Endothelial cell (in vitro differentiated cells): ENCODE results near the gene TLL2. TPM values are rescaled to one million over a fixed set of nuclear protein-coding genes. Genes with fewer than 3 reads are reported as not detected.

ENCODE experiments used
- DNase-seq: peaks from one replicate; pipeline ENCODE4 v3.0.0; 2021; ENCODE audit warnings: low spot score
- H3K27ac Mint-ChIP-seq: one replicate; pipeline ENCODE4 v1.8.0; 2021; ENCODE audit warnings: mixed read lengths, inconsistent platforms; ENCODE audit not compliant: unreplicated experiment
- H3K27me3 Mint-ChIP-seq: one replicate; pipeline ENCODE4 v1.8.0; 2021; ENCODE audit warnings: mild to moderate bottlenecking, moderate library complexity, mixed read lengths, inconsistent platforms; ENCODE audit not compliant: unreplicated experiment
- H3K36me3 Mint-ChIP-seq: one replicate; pipeline ENCODE4 v1.8.0; 2021; ENCODE audit warnings: mild to moderate bottlenecking, low read depth, mixed read lengths, inconsistent platforms; ENCODE audit not compliant: unreplicated experiment
- H3K4me1 Mint-ChIP-seq: one replicate; pipeline ENCODE4 v1.8.0; 2021; ENCODE audit warnings: mild to moderate bottlenecking, mixed read lengths, inconsistent platforms; ENCODE audit not compliant: unreplicated experiment
- H3K4me3 Mint-ChIP-seq: one replicate; pipeline ENCODE4 v1.8.0; 2021; ENCODE audit warnings: mild to moderate bottlenecking, mixed read lengths, inconsistent platforms; ENCODE audit not compliant: unreplicated experiment
- H3K9me3 Mint-ChIP-seq: one replicate; pipeline ENCODE4 v1.8.0; 2021; ENCODE audit warnings: mixed read lengths, inconsistent platforms; ENCODE audit not compliant: unreplicated experiment
- total RNA-seq: library from RNA; stranded (reverse); fragmentation: NEBNext Ultra II Directional; extraction: Animal tissue kit (Norgen Biotek cat#: 25700); gene quantifications from one replicate; pipeline ENCODE4 v1.2.1, GENCODE V29; 2021; ENCODE audit not compliant: unreplicated experiment
- TF ChIP-seq, protein P1 (sequence below): fragments of 200-600 bp; sonication (generic); IDR thresholded peaks from one replicate; pipeline ENCODE4 v1.5.0; 2021; ENCODE audit warnings: antibody characterized with exemption; ENCODE audit not compliant: unreplicated experiment

Gene TLL2
- total RNA-seq, 1 donor from 2014 or later: 0.41 TPM

DNA sequence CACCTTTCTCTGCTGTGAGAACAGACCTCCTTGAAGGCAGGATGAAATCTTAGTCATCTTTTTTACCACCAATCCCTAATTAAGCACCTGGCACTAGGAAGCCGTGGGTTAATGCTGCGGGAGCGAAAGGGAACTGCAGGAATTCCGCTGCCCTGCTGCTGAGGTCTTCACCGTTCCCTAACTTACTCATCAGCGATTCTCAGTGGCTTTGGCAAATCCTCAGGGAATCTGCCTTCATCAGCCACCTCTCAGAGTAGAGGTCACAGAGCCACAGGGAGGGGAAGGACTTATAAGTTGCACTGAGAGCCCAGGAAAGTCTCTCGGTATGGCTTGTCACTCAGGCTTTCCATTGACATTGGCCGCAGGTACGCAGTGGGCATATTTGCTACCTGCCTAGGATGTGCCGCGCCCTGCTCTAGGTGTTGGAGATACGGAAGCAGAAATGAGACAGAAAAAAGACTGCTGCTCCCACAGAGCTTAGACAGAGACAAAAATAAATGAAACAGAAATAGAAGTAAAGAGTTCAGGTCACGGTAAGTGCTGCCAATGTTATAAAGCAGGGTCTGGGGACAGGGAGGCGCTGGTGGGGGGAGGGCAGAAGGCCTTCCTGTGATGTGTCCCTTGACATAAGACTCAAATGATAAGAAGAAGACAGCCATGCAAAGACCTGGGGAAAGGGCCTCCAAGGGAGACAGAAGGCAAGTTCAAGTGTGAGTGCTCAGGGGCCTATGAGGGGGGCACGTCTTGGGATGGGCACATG is 82.3 kb downstream of the TLL2 start:
- Mint-ChIP-seq H3K36me3 (no peaks in the 10 kb centered on the region), H3K27me3 (no peaks in the 10 kb centered on the region), H3K4me1 (no peaks in the 10 kb centered on the region), H3K9me3 (no peaks in the 10 kb centered on the region), H3K27ac (no peak overlapping the region), H3K4me3 (no peak overlapping the region)
- no peak for DNase-seq
- TF ChIP-seq, protein P1, sequence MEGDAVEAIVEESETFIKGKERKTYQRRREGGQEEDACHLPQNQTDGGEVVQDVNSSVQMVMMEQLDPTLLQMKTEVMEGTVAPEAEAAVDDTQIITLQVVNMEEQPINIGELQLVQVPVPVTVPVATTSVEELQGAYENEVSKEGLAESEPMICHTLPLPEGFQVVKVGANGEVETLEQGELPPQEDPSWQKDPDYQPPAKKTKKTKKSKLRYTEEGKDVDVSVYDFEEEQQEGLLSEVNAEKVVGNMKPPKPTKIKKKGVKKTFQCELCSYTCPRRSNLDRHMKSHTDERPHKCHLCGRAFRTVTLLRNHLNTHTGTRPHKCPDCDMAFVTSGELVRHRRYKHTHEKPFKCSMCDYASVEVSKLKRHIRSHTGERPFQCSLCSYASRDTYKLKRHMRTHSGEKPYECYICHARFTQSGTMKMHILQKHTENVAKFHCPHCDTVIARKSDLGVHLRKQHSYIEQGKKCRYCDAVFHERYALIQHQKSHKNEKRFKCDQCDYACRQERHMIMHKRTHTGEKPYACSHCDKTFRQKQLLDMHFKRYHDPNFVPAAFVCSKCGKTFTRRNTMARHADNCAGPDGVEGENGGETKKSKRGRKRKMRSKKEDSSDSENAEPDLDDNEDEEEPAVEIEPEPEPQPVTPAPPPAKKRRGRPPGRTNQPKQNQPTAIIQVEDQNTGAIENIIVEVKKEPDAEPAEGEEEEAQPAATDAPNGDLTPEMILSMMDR: no peak

DNA sequence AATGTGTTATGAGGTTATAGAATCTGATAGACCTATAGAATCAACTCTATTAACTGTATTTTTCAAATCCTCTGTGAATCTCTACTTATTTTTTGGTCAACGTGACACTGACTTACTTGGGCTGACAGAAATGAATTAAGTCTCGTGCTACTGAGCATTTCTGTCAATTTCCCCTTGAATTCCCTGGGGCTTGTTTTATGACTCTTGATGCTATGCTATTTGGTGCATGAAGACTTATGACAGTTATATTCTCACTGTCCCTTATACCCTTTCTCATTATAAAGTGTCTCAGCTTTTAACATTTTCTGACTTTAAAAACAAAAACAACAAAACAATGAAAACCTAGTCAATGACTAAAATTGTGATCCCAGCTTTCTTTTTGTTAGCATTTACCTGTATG is 86.4 kb downstream of the TLL2 start:
- no peaks in the 10 kb centered on the region for H3K36me3 Mint-ChIP-seq
- peaks cover 2% of the 10 kb centered on the region for H3K4me1 Mint-ChIP-seq
- H3K4me3 Mint-ChIP-seq: no peak overlapping the region
- H3K27me3 Mint-ChIP-seq: no peaks in the 10 kb centered on the region
- TF ChIP-seq, protein P1: no peak
- H3K9me3 Mint-ChIP-seq: no peaks in the 10 kb centered on the region
- no peak overlapping the region for H3K27ac Mint-ChIP-seq
- DNase-seq: no peak

DNA sequence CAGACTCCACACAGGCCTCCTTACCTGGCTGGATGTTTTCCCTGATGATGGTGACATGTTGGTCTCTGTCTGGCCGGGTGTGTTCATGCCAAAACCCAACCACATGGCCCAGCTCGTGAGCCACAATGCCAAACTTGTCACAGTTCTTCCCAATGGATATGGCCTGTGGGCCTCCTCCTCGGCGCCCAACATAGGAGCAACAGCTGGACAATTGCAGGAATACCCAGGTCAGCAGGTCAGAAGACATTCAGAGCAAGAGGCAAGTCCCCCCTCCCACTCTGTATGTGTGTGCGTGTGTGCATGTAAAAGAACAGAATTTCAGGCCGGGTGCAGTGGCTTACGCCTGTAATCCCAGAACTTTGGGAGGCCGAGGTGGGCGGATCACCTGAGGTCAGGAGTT is 91.2 kb downstream of the TLL2 start:
- Mint-ChIP-seq H3K9me3 (no peaks in the 10 kb centered on the region), H3K27me3 (no peaks in the 10 kb centered on the region), H3K4me3 (no peak overlapping the region), H3K36me3 (no peaks in the 10 kb centered on the region), H3K4me1 (peaks cover 4% of the 10 kb centered on the region), H3K27ac (no peak overlapping the region)
- TF ChIP-seq, protein P1: no peak
- no peak for DNase-seq

DNA sequence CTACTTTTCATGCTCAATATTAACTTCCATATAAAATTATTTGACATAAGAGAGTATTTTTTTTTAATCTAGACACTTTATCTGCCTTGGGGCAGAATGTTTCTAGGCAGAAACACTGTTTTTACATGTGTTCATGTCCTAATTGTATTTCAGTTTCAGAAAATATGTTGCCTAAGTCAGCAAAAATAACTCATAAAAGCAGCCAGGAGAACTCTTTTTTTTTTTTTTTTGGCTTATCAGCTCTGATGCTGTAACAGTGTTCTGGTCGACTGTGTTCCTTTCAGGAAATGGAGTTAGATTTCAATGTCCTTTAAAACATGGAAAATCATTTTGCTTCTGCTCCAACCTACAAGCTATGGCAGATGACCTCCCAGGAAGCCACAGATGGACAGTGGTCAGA is 91.7 kb downstream of the TLL2 start:
- Mint-ChIP-seq H3K27ac (no peak overlapping the region), H3K4me3 (no peak overlapping the region), H3K4me1 (peaks cover 4% of the 10 kb centered on the region), H3K27me3 (no peaks in the 10 kb centered on the region), H3K36me3 (no peaks in the 10 kb centered on the region), H3K9me3 (no peaks in the 10 kb centered on the region)
- TF ChIP-seq, protein P1: no peak
- no peak for DNase-seq

DNA sequence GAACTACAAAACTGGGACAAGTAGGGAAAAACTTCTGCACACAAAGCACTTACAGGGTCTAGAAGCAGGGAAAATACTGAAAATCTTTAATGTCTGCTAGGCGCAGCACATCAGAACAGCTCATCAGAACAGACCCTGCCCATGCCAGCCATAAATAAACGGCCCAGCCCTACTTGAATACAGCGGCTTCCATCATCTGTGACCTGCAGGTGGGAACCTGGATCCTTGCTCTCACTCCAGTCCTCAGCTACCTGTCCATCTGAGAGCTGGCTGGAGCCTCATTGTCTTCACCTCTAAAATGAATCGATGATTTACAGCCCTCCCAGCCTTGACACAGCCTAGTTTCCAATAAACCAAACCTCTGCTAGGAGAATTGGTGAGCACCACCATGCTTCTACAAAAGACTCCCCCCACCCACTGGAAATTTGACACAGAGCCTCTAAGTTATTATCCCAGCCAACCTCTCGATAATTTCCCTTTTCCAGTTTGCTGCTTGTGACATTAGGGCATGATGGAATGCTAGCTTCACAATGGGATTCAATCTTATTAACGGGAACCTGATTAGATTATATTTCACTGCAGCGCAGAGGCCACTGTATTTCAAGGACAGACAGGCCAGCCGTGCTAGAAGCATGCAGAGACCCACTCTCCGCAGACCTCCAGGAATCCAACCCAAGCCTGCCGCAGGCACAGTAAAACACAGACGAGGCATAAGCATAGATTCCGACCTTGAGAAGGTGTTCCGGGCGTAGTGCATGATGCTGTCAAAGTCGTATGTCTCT is 93.3 kb downstream of the TLL2 start:
- Mint-ChIP-seq H3K27ac (no peak overlapping the region), H3K4me1 (peaks cover 4% of the 10 kb centered on the region), H3K27me3 (no peaks in the 10 kb centered on the region), H3K4me3 (no peak overlapping the region), H3K36me3 (no peaks in the 10 kb centered on the region), H3K9me3 (no peaks in the 10 kb centered on the region)
- TF ChIP-seq, protein P1: no peak
- no peak for DNase-seq
